Measurements from ENCODE around the gene TUBB4A.

The TUBB4A gene

DNA sequence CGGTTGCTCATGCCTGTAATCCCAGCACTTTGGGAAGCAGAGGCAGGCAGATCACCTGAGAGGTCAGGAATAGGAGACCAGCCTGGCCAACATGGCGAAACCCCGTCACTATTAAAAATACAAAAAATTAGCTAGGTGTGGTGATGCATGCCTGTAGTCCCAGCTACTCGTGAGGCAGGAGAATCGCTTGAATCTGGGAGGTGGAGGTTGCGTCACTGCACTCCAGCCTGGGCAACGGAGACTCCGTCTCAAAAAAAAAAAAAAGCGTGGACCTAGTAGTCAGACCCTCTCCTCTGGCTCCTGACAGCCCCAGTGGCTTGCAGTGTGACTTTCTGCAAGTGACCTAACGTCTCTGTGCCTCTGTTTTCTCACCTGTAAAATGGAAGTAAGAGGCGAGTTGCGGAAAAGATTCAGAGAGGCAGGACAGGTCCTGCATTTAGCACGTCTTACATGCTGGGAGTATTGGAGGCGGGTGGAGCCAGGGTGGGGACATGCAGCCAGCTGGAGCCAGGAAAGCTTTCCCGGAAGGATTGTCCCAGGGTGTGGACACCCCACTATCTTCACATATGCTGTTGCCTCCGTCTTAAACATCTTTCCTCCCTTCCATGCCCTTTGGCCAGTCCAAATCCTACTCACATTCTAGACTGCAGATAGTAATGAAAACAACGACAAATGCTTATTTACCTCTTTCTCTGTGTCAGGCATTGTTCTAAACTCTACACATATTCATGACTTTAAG lies 2.9 kb downstream of the TUBB4A start:
- Histone ChIP-seq H3K4me3 (IDR thresholded peaks at IDR 0.05; ENCODE audit: insufficient read depth, low read depth, low read length) (no peak overlapping the region), H3K4me1 (ENCODE audit: low read depth, poor library complexity, severe bottlenecking) (peaks cover 8% of the 10 kb centered on the region), H3K27me3 (ENCODE audit: insufficient read depth, low read depth) (no peaks in the 10 kb centered on the region), H2AFZ (ENCODE audit: low read depth) (no peak overlapping the region), H3K36me3 (ENCODE audit: insufficient read depth) (no peaks in the 10 kb centered on the region), H3K79me2 (ENCODE audit: insufficient read depth, low read depth) (no peaks in the 10 kb centered on the region), H3K4me2 (no peak overlapping the region), H3K27ac (no peak overlapping the region), H4K20me1 (ENCODE audit: insufficient read depth) (no peaks in the 10 kb centered on the region), H3K9ac (no peak overlapping the region)
- TF ChIP-seq CTCF (conservative IDR thresholded peaks at IDR 0.05; ENCODE audit: low read depth, low read length) = no peak

- H3K4me1 ChIP-seq (ENCODE audit: low read depth, poor library complexity, severe bottlenecking) = peaks cover 5% of the 10 kb centered on the region
- H3K9ac ChIP-seq = no peak overlapping the region
- H3K27ac ChIP-seq = no peak overlapping the region
- H3K4me2 ChIP-seq = no peak overlapping the region
- H3K36me3 ChIP-seq (ENCODE audit: insufficient read depth) = no peaks in the 10 kb centered on the region
- no peaks in the 10 kb centered on the region for H3K27me3 ChIP-seq (ENCODE audit: insufficient read depth, low read depth)
- TF ChIP-seq CTCF (conservative IDR thresholded peaks at IDR 0.05; ENCODE audit: low read depth, low read length) = no peak
- no peak overlapping the region for H2AFZ ChIP-seq (ENCODE audit: low read depth)
- no peaks in the 10 kb centered on the region for H4K20me1 ChIP-seq (ENCODE audit: insufficient read depth)
- no peak overlapping the region for H3K4me3 ChIP-seq (IDR thresholded peaks at IDR 0.05; ENCODE audit: insufficient read depth, low read depth, low read length)
- no peaks in the 10 kb centered on the region for H3K79me2 ChIP-seq (ENCODE audit: insufficient read depth, low read depth)
Measured at GRCh38 chr19:6498294-6499036, 3.6 kb downstream of the TUBB4A start.

DNA sequence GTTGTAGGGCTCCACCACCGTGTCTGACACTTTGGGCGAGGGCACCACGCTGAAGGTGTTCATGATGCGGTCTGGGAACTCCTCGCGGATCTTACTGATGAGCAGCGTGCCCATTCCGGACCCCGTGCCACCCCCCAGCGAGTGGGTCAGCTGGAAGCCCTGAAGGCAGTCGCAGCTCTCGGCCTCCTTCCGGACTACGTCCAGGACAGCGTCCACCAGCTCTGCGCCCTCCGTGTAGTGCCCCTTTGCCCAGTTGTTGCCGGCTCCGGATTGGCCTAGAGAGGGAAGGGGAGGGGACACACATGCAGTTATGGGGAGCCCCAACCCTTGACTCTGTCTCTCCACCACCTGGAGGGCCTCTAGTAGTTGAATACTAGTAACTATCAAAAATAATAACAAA lies 6.2 kb downstream of the TUBB4A start:
- H4K20me1 ChIP-seq (ENCODE audit: insufficient read depth) = no peaks in the 10 kb centered on the region
- H3K27me3 ChIP-seq (ENCODE audit: insufficient read depth, low read depth) = no peaks in the 10 kb centered on the region
- TF ChIP-seq CTCF (conservative IDR thresholded peaks at IDR 0.05; ENCODE audit: low read depth, low read length) = no peak
- H3K9ac ChIP-seq = no peak overlapping the region
- H3K4me2 ChIP-seq = no peak overlapping the region
- no peak overlapping the region for H3K4me3 ChIP-seq (IDR thresholded peaks at IDR 0.05; ENCODE audit: insufficient read depth, low read depth, low read length)
- H3K36me3 ChIP-seq (ENCODE audit: insufficient read depth) = no peaks in the 10 kb centered on the region
- no peak overlapping the region for H2AFZ ChIP-seq (ENCODE audit: low read depth)
- H3K27ac ChIP-seq = no peak overlapping the region
- H3K79me2 ChIP-seq (ENCODE audit: insufficient read depth, low read depth) = no peaks in the 10 kb centered on the region
- no peaks in the 10 kb centered on the region for H3K4me1 ChIP-seq (ENCODE audit: low read depth, poor library complexity, severe bottlenecking)

DNA sequence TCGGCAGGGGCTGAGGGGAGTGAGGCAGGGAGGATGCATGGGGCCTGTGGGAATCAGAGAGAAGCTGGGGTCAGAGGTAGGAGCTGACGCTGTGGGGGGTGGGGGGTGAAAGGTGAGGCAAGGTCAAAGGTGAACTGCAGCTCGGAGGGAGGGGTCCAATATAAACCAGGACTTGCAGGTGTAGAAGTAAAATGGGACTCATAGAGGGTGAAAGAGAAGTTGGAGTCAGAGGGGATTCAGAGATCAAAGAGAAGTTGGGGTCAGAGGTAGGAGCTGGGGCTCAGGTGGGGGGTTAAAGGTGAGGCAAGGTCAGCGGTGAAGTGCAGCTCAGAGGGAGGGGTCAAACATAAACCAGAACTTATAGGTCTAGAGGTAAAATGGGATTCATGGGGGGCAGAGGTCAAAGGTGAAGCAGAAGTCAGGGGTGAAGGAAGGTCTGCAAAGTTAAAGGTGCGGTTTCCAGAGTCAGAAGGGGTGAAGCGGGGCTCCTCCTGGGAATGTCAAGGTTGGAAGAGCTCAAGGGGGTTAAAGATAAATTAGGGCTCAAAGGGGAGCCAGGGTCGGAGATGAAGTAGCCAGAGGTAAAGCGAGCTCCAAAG lies 7.6 kb downstream of the TUBB4A start:
- H3K36me3 ChIP-seq (ENCODE audit: insufficient read depth) = no peaks in the 10 kb centered on the region
- no peak overlapping the region for H3K4me3 ChIP-seq (IDR thresholded peaks at IDR 0.05; ENCODE audit: insufficient read depth, low read depth, low read length)
- no peaks in the 10 kb centered on the region for H4K20me1 ChIP-seq (ENCODE audit: insufficient read depth)
- no peak overlapping the region for H2AFZ ChIP-seq (ENCODE audit: low read depth)
- no peak for TF ChIP-seq CTCF (conservative IDR thresholded peaks at IDR 0.05; ENCODE audit: low read depth, low read length)
- no peaks in the 10 kb centered on the region for H3K79me2 ChIP-seq (ENCODE audit: insufficient read depth, low read depth)
- no peak overlapping the region for H3K9ac ChIP-seq
- H3K4me1 ChIP-seq (ENCODE audit: low read depth, poor library complexity, severe bottlenecking) = no peaks in the 10 kb centered on the region
- H3K4me2 ChIP-seq = no peak overlapping the region
- no peak overlapping the region for H3K27ac ChIP-seq
- H3K27me3 ChIP-seq (ENCODE audit: insufficient read depth, low read depth) = no peaks in the 10 kb centered on the region
